K562 (cell line): ENCODE data around the gene HSPA4. TPM values are rescaled to one million over a fixed set of nuclear protein-coding genes. Genes with fewer than 3 reads are reported as not detected.

Experiments used
- BRD4 ChIP-seq: fragments of 200-600 bp; sonication (generic); IDR thresholded peaks from 2 replicates; pipeline ENCODE4 v1.6.1; 2017; ENCODE audit warnings: inconsistent platforms
- CLOCK ChIP-seq: fragments of 250-450 bp; sonication (Bioruptor Pico); IDR thresholded peaks from 2 replicates; pipeline ENCODE4 v1.4.0; 2020; ENCODE audit warnings: mild to moderate bottlenecking, moderate library complexity, borderline replicate concordance
- CREB3 ChIP-seq: fragments of 450-650 bp; conservative IDR thresholded peaks from 2 replicates; pipeline ENCODE4 v1.6.1; 2016; ENCODE audit warnings: missing genetic modification characterization, low read depth, mild to moderate bottlenecking, missing compliant biosample characterization, moderate library complexity
- DNMT1 ChIP-seq: fragments of 450-650 bp; IDR thresholded peaks from 2 replicates; pipeline ENCODE4 v1.6.1; 2016; ENCODE audit warnings: antibody characterized with exemption, mild to moderate bottlenecking
- ELF4 ChIP-seq: fragments of 450-650 bp; formaldehyde crosslinking; IDR thresholded peaks from 2 replicates; pipeline ENCODE4 v1.4.0; 2022; ENCODE audit warnings: missing genetic modification characterization
- GTF2E2 ChIP-seq: fragments of 200-800 bp; sonication (Bioruptor generic); IDR thresholded peaks from 2 replicates; pipeline ENCODE4 v1.6.1; 2016; ENCODE audit warnings: missing genetic modification characterization, missing compliant biosample characterization
- HCFC1 ChIP-seq: IDR thresholded peaks from 2 replicates; pipeline ENCODE4 v1.6.1; 2012; ENCODE audit warnings: low read depth, low read length, improper control_type of control experiment
- HINFP ChIP-seq: fragments of 450-650 bp; conservative IDR thresholded peaks from 2 replicates; pipeline ENCODE4 v1.6.1; 2016; ENCODE audit warnings: missing genetic modification characterization, low read depth, mild to moderate bottlenecking, control low read depth, missing compliant biosample characterization
- IFI16 ChIP-seq: fragments of 250-450 bp; sonication (Bioruptor Pico); IDR thresholded peaks from 2 replicates; pipeline ENCODE4 v2.1.2; 2022; ENCODE audit warnings: mild to moderate bottlenecking, inconsistent platforms
- MNT ChIP-seq, 2 experiments: fragments of 450-650 bp; conservative IDR thresholded peaks; 2 replicates each; pipeline ENCODE4 v1.6.1; 2017; ENCODE audit warnings: mild to moderate bottlenecking in 2 of 2, moderate library complexity in 2 of 2
- NCOR1 ChIP-seq: fragments of 450-650 bp; IDR thresholded peaks from 2 replicates; pipeline ENCODE4 v1.6.1; 2016; ENCODE audit warnings: mild to moderate bottlenecking, moderate library complexity
- PHTF2 ChIP-seq: fragments of 250-450 bp; sonication (Bioruptor Pico); IDR thresholded peaks from 2 replicates; pipeline ENCODE4 v1.5.0; 2021; ENCODE audit warnings: mild to moderate bottlenecking
- PPARD ChIP-seq: fragments of 250-450 bp; sonication (Bioruptor Pico); IDR thresholded peaks from 2 replicates; pipeline ENCODE4 v1.8.0; 2022; ENCODE audit warnings: inconsistent platforms, mild to moderate bottlenecking, moderate library complexity
- ZBTB2 ChIP-seq: fragments of 450-650 bp; IDR thresholded peaks from 2 replicates; pipeline ENCODE4 v1.6.1; 2016; ENCODE audit warnings: antibody characterized with exemption
- ZNF280B ChIP-seq: fragments of 250-450 bp; sonication (Bioruptor Pico); IDR thresholded peaks from 2 replicates; pipeline ENCODE4 v1.5.1; 2021; ENCODE audit warnings: mild to moderate bottlenecking
- ZNF41 ChIP-seq: fragments of 250-450 bp; sonication (Bioruptor Pico); conservative IDR thresholded peaks from 2 replicates; pipeline ENCODE4 v1.4.0; 2020; ENCODE audit warnings: mild to moderate bottlenecking
- polyA plus RNA-seq, 8 experiments: library from polyadenylated mRNA; depleted of rRNA in 4 of 8; stranded (reverse) in 5 of 8; unstranded in 3 of 8; fragments of >200 nt; fragmentation: Nextera tagmentation in 2 of 8; fragmentation: Illumina TruSeq in 1 of 8; extraction: Ambion mirVana in 2 of 8; extraction: Trizol in 1 of 8; gene quantifications; 2 replicates each; pipeline versions ENCODE4 v1.2.1 to v1.2.3, GENCODE V29; 2011 to 2014; ENCODE audit warnings: inconsistent platforms in 1 of 8, missing spikeins in 1 of 8
- total RNA-seq, 7 experiments: library from RNA; depleted of rRNA in 6 of 7; stranded (reverse); fragments of >200 nt in 6 of 7; fragmentation: Illumina TruSeq in 2 of 7; extraction: Trizol in 2 of 7; gene quantifications; 2 replicates each; pipeline versions ENCODE4 v1.2.1 to v1.2.3, GENCODE V29; 2011 to 2021; ENCODE audit warnings: low replicate concordance in 1 of 7

HSPA4 gene
- total and polyA plus RNA-seq, 9 of the 15 experiments (the other 6 are each of a cell fraction or from before 2014, with no cell fraction given) = 90.3 to 286 (median 148) TPM

- TF ChIP-seq MNT (conservative IDR thresholded peaks at IDR 0.05) (peak; percentile 58 to 73), ZNF280B (CRISPR knock-in tag) (no peak), NCOR1 (peak; percentile 57), DNMT1 (no peak), CREB3 (tag) (no peak), GTF2E2 (tag) (0 out of 2 replicates have a peak, but pooled peaks have one; percentile 74), ZNF41 (CRISPR knock-in tag) (0 out of 2 replicates have a peak, but pooled peaks have one; percentile 23), IFI16 (no peak), ZBTB2 (no peak), PPARD (CRISPR knock-in tag) (no peak), ELF4 (CRISPR knock-in tag) (no peak), PHTF2 (no peak), CLOCK (CRISPR knock-in tag) (no peak), HINFP (tag) (no peak), BRD4 (no peak), HCFC1 (peak; percentile 61)
Observed at GRCh38 chr5:133025804-133026663, 25.8 kb upstream of the HSPA4 start, which contains the start of gene ZCCHC10 (continued).
